Measurements from ENCODE around the gene CLDN11. TPM values are rescaled to one million over a fixed set of nuclear protein-coding genes. Genes with fewer than 3 reads are reported as not detected.

CLDN11 gene
- 0.32 and 1.0 TPM in 2 replicates for total RNA-seq (2014; rRNA removed; shearing (Covaris generic))
- total RNA-seq (2022): 0.33 and 0.34 TPM in 2 replicates
- percentile 38 among the genes with signal in this experiment for Bru-seq, nascent RNA
- percentile 40 among the genes with signal in this experiment for BruChase-seq, experiment 1, labeled RNA remaining after a 6-hour chase
- percentile 34 among the genes with signal in this experiment for BruChase-seq, experiment 2, labeled RNA remaining after a 2-hour chase
- long read RNA-seq: 0 reads

DNA sequence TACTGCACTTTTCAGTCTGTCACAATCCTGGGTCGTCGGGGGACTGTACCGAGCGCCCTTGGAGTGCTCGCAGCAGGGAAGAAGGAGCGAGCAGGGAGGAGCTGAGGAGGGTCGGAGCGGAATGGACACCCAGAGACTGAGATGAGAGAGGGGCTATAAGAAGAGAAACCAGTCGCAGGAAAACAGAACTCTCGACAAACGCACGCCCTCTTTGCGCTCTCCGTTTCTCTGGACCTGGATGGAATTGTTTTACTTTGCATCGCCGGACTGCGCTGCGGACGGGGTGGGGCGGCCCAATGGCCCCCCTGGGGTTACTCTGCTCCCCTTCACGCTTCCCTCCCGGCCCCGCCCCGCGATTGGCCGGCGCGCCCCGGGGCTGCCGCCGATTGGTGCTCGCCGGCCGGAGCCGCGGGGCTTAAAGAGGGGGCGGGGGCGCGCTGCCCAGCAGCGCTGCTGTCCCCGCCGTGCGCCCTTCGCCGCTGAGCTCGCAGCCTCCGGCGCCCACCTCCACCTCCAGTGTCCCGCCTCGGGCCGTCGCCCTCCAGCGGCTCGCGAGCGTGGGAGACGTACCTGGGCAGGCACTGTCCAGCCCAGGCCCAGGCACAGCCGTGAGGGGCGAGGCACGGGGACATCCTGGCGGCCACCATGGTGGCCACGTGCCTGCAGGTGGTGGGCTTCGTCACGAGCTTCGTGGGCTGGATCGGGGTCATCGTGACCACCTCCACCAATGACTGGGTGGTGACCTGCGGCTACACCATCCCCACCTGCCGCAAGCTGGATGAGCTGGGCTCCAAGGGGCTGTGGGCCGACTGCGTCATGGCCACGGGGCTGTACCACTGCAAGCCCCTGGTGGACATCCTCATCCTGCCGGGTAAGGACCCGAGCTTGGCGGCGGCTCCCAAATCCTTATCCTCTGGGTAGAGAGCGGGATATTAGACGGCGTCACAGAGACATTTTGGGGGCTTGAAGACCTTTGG lies at the start of gene CLDN11:
TSS of gene CLDN11 (plus strand) at position 447 of the 977 bp plus-strand sequence. CDS start at position 646, 199 bp downstream.
- H3K4me1 ChIP-seq (ENCODE audit: insufficient read depth, low read length, poor library complexity, severe bottlenecking): no peaks in the 10 kb centered on the region
- no TSS peak for BruUV-seq (replicated peaks)
- CTCF ChIA-PET (ENCODE audit: unreplicated experiment): no interaction called here
- TF ChIP-seq EZH2phosphoT487 (IDR thresholded peaks at IDR 0.05; ENCODE audit: borderline replicate concordance, low read depth, low read length) (no peak), CTCF (conservative IDR thresholded peaks at IDR 0.05; ENCODE audit: low read length) (no peak)
- H3K9me3 ChIP-seq (ENCODE audit: low read length): no peaks in the 10 kb centered on the region
- no peak within 1 kb of the TSS for H3K4me2 ChIP-seq (ENCODE audit: low read length)
- POLR2A ChIA-PET: no interaction called here
- no peak within 1 kb of the TSS for H3K27ac ChIP-seq (ENCODE audit: low read depth, low read length, poor library complexity, severe bottlenecking)
- no peaks in the 10 kb centered on the region for H4K20me1 ChIP-seq (ENCODE audit: insufficient read depth, low read length)
- H3K36me3 ChIP-seq (ENCODE audit: insufficient read depth, low read length): no peaks in the 10 kb centered on the region
- intact Hi-C loops (cut with micrococcal nuclease; ENCODE audit: unreplicated experiment): no loop called here
- H3K79me2 ChIP-seq (ENCODE audit: insufficient read depth, low read depth, low read length): no peaks in the 10 kb centered on the region
- H3K9me2 ChIP-seq (ENCODE audit: insufficient read depth, low read length): no peaks in the 10 kb centered on the region
- no peak within 1 kb of the TSS for H2AFZ ChIP-seq (ENCODE audit: low read length)
- no peak for DNase-seq (ENCODE audit: low spot score)
- H3K4me3 ChIP-seq (ENCODE audit: low read depth, low read length, poor library complexity, severe bottlenecking): no peak within 1 kb of the TSS

DNA sequence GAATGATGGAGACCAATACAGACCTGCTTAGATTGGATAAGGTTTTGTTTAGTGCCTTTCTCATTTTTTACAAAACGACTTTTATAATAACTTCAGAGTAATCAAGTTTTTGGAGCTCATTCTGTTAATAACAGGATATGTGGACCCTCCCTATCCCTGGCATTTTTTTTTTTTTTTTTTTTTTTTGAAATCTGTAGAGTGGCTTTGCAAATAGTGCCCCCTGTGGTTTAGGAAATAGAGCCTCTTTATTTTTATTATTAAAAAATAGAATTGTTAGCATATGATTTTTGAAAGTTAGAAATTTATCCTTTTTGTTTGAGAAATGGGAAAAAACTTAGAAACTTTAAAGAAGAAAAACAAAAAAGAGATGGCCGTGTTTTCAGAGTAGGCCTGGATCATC lies 49.7 kb upstream of the CLDN11 start:
- Histone ChIP-seq H3K27ac (ENCODE audit: low read depth, low read length, poor library complexity, severe bottlenecking) (peak overlapping the region; percentile 80), H2AFZ (ENCODE audit: low read length) (no peak overlapping the region), H4K20me1 (ENCODE audit: insufficient read depth, low read length) (peaks cover 23% of the 10 kb centered on the region; the same call in 1 of the 2 replicates)

More for the DNA sequence above, 49.7 kb upstream of the CLDN11 start:
- H3K36me3 ChIP-seq (ENCODE audit: insufficient read depth, low read length): peaks cover 86% of the 10 kb centered on the region
- H3K9me2 ChIP-seq (ENCODE audit: insufficient read depth, low read length): no peaks in the 10 kb centered on the region
- no peak for DNase-seq (ENCODE audit: low spot score)
- peak overlapping the region; percentile 69 for H3K4me3 ChIP-seq (ENCODE audit: low read depth, low read length, poor library complexity, severe bottlenecking)
- intact Hi-C loops (cut with micrococcal nuclease; ENCODE audit: unreplicated experiment): loop anchor here (1.0 to 5.0 kb wide), 2 partner anchors 59 to 187 kb away; partner anchors contain the start of gene PHC3
- H3K79me2 ChIP-seq (ENCODE audit: insufficient read depth, low read depth, low read length): peaks cover 100% of the 10 kb centered on the region
- ChIA-PET POLR2A (interaction anchor here (0.6 to 0.7 kb wide), 5 partner anchors 10 to 306 kb away, joined by 3 to 5 read pairs (median 3); no protein-coding TSS in a partner anchor), CTCF (ENCODE audit: unreplicated experiment) (no interaction called here)
- TF ChIP-seq CTCF (conservative IDR thresholded peaks at IDR 0.05; ENCODE audit: low read length) (peak; percentile 86), EZH2phosphoT487 (IDR thresholded peaks at IDR 0.05; ENCODE audit: borderline replicate concordance, low read depth, low read length) (no peak)
- H3K4me2 ChIP-seq (ENCODE audit: low read length): peak overlapping the region; percentile 98
- BruUV-seq (replicated peaks): no TSS peak
- H3K9me3 ChIP-seq (ENCODE audit: low read length): no peaks in the 10 kb centered on the region; the same call in 1 of the 2 replicates
- peaks cover 81% of the 10 kb centered on the region for H3K4me1 ChIP-seq (ENCODE audit: insufficient read depth, low read length, poor library complexity, severe bottlenecking)

Measured in OCI-LY7 (cell line).